RPMI7951 (cell line): Measurements from ENCODE around the gene EXTL2. TPM values are rescaled to one million over a fixed set of nuclear protein-coding genes. Genes with fewer than 3 reads are reported as not detected.
"Not testable (repeated sequence)": the region's sequence is repeated elsewhere in the genome, so short reads cannot be mapped to it uniquely, and the experiment has no call there.

ENCODE experiments used
- DNase-seq: peaks from one replicate; pipeline ENCODE4 v3.0.0-alpha.2; 2012; ENCODE audit warnings: low read depth
- total RNA-seq: library from RNA; depleted of rRNA; stranded (reverse); fragments of >200 nt; shearing (Covaris generic); gene quantifications from 2 replicates; pipeline ENCODE4 v1.2.3, GENCODE V29; 2014; rRNA removed

Gene EXTL2
- total RNA-seq, 1 experiment from 2014 or later: 57.2 TPM

DNA sequence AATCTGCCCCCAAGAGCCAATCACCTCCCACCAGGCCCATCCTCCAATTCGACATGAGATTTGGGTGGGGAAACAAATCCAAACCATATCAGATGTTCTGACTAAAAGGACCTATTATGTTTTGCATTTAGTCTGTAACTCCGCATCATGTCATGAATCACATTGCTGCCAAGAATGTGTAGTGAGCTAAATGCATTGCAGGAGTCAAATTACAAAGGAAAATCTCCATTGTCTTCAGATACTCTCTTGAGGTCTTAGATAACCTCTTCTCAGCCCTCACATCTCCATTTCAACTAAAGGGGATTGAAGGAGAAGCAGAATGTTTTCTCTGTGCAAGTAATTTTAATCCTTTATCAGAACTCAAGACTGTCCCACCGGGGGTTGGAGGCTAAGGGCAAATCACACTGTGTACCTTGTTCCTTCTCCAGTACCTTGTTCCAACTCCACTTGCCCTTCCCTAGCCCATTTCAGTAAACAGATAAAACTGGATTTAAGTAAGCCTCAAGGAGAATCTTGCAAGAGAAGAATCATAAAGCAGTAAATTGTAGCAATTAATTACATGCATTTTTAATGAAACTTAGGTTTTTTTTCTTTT is 34.1 kb downstream of the EXTL2 start:
- DNase-seq: peak; percentile 72

GRCh38 chr1:100855116-100855515 is 39.5 kb downstream of the EXTL2 start:
- peak; percentile 71 for DNase-seq

GRCh38 chr1:100852976-100853375 is 41.7 kb downstream of the EXTL2 start:
- no peak for DNase-seq

- DNase-seq: no peak
Measured at GRCh38 chr1:100851726-100852125, 42.9 kb downstream of the EXTL2 start.

DNA sequence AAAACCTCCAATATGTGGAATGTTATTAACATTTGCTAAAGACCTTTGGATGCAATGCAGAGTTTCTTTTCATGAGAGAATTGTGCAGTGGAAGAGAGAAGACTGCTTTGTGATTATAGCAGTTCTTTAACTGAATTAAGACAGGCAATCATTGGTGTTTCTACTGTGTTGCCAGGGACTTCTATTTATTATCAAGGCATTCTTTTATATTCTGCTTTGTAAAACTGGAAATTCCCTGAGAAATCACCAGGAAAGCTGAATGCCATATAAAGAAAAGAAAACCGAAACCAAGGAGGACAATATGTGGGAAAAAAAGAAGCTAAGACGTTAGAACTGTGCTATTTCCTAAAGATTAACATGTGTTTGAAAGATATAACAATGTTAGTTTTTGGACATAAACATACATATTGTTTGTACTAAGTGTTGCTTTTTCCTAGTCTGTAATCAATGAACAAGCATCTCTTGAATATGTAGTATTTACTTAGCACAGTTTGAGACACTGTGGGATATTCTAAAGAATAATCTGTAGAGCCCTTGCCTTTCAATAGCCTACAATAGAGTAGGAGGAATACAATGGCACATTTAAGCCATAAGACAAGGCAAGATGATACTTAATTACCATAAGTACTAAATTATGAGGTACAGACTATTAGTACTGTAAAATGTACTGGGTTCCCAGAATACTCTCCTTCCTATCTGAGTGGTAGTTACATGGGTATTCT is 47.1 kb downstream of the EXTL2 start:
- peak; percentile 56 for DNase-seq

- not testable (repeated sequence) for DNase-seq
Measured at GRCh38 chr1:100843160-100843559, 51.5 kb downstream of the EXTL2 start.

- DNase-seq: peak; percentile 6
Measured at GRCh38 chr1:100835866-100836842, 58.5 kb downstream of the EXTL2 start.

- DNase-seq: peak; percentile 35
Measured at GRCh38 chr1:100834777-100835660, 59.6 kb downstream of the EXTL2 start.

- DNase-seq: no peak
Measured at GRCh38 chr1:100832694-100833428, 61.8 kb downstream of the EXTL2 start.

DNA sequence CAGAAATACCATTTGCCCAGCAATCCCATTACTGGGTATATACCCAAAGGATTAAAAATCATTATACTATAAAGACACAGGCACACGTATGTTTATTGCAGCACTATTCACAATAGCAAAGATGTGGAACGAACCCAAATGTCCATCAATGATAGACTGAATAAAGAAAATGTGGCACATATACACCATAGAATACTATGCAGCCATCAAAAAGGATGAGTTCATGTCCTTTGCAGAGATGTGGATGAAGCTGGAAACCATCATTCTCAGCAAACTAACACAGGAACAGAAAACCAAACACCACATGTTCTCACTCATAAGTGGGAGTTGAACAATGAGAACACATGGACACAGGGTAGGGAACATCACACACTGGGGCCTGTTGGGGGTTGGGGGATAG is 69.0 kb downstream of the EXTL2 start:
- DNase-seq: not testable (repeated sequence)

Other genes starting within 250 kb of the EXTL2 start
- gene VCAM1, start 175.1 kb downstream of the EXTL2 start, total RNA-seq: 8.5 and 8.6 TPM in 2 replicates
- 35.0 and 44.9 TPM in 2 replicates for gene SLC30A7, start 1.2 kb upstream of the EXTL2 start, total RNA-seq
- gene DPH5, start 130.9 kb upstream of the EXTL2 start, total RNA-seq: 20.5 and 21.9 TPM in 2 replicates